Measurements from ENCODE around the gene CTNND2. TPM values are rescaled to one million over a fixed set of nuclear protein-coding genes. Genes with fewer than 3 reads are reported as not detected.
"Not testable (repeated sequence)": the region's sequence is repeated elsewhere in the genome, so short reads cannot be mapped to it uniquely, and the experiment has no call there.

The CTNND2 gene
- total RNA-seq, 1 donor from 2014 or later: 40.0 TPM

DNA sequence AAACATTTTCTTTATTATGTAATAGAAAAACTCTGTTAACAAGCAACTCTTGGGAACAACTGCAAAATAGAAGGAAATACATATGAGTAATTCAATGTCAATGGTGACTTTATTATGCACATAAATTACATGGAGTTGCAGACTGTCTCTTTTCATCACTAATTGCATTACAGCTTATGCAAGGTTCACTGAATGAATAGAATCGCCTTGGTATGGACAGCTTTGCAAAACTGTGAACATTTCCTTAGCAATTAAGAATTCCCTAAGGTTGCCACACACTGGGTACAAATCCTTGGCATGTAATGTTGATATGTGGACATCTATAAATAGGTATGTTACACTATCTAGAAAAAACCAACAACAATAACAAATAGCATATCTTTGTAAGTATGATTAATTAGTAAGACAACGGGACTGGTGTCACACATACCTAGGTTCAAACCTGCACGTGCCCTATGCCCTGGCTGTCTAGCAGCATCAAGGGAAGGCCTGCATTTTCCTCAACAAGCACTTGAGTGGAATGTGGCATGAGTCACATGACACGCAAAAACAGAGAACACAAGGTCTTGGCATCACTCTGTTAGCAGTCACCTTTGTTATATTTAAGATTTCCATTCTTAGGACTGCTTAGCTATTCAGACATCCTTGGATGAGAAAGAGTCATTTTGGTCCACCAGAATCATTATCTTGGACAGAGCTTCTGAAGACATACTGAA is 263.9 kb downstream of the CTNND2 start:
- H3K27me3 Mint-ChIP-seq (ENCODE audit: low read depth): no peaks in the 10 kb centered on the region
- H3K4me1 Mint-ChIP-seq: peaks cover 7% of the 10 kb centered on the region
- H3K4me3 Mint-ChIP-seq: no peak overlapping the region
- no peaks in the 10 kb centered on the region for H3K36me3 Mint-ChIP-seq (ENCODE audit: low read depth)
- no peaks in the 10 kb centered on the region for H3K9me3 Mint-ChIP-seq
- DNase-seq (ENCODE audit: low read depth, low spot score): no peak
- TF ChIP-seq, protein P1, sequence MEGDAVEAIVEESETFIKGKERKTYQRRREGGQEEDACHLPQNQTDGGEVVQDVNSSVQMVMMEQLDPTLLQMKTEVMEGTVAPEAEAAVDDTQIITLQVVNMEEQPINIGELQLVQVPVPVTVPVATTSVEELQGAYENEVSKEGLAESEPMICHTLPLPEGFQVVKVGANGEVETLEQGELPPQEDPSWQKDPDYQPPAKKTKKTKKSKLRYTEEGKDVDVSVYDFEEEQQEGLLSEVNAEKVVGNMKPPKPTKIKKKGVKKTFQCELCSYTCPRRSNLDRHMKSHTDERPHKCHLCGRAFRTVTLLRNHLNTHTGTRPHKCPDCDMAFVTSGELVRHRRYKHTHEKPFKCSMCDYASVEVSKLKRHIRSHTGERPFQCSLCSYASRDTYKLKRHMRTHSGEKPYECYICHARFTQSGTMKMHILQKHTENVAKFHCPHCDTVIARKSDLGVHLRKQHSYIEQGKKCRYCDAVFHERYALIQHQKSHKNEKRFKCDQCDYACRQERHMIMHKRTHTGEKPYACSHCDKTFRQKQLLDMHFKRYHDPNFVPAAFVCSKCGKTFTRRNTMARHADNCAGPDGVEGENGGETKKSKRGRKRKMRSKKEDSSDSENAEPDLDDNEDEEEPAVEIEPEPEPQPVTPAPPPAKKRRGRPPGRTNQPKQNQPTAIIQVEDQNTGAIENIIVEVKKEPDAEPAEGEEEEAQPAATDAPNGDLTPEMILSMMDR (conservative IDR thresholded peaks at IDR 0.05): no peak
- H3K27ac Mint-ChIP-seq (ENCODE audit: unreplicated experiment): no peak overlapping the region

DNA sequence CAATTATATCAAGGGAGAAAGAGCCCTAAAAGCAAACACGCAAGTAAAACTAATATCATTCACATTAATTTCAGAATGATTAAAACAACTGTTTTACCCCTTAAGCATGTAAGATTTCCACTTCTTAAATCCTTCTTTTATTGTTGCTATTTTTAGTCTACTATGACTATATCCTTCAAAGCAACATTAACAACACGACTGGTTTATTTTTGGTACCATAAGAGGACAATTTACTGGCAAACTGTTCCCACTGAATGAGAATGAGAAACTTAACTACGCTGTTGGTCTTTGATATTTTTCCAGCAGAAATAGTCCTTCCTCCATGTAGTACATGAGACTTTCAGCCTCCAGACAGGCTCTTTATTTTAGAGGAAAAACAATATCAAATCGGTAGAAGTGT is 281.5 kb downstream of the CTNND2 start:
- Mint-ChIP-seq H3K27me3 (ENCODE audit: low read depth) (no peaks in the 10 kb centered on the region), H3K27ac (ENCODE audit: unreplicated experiment) (no peak overlapping the region), H3K4me3 (no peak overlapping the region), H3K4me1 (no peaks in the 10 kb centered on the region), H3K36me3 (ENCODE audit: low read depth) (peaks cover 6% of the 10 kb centered on the region), H3K9me3 (peaks cover 6% of the 10 kb centered on the region)
- DNase-seq (ENCODE audit: low read depth, low spot score): no peak
- TF ChIP-seq, protein P1 (conservative IDR thresholded peaks at IDR 0.05): no peak

DNA sequence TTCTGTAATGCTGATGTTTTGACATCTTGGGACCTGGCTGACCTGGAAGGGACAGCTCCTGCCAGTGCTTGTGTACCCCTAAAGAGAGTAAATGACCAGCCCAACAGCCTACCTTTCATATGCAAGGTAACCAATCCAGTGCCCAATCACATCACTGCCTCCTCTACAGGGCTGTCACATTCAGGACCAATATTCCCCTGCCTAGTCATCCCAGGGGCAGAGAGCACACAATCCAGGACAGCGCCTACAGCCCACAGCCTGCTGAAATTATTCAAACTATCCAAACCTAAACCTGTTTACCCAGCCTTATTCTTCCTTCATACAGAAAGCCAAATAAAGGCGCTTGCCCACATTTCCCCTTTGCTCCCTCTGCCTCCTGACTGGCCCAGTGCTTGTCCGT is 284.1 kb downstream of the CTNND2 start:
- DNase-seq (ENCODE audit: low read depth, low spot score): no peak
- peaks cover 6% of the 10 kb centered on the region for H3K36me3 Mint-ChIP-seq (ENCODE audit: low read depth)
- no peak overlapping the region for H3K4me3 Mint-ChIP-seq
- peaks cover 6% of the 10 kb centered on the region for H3K9me3 Mint-ChIP-seq
- H3K27me3 Mint-ChIP-seq (ENCODE audit: low read depth): no peaks in the 10 kb centered on the region
- H3K4me1 Mint-ChIP-seq: no peaks in the 10 kb centered on the region
- TF ChIP-seq, protein P1 (conservative IDR thresholded peaks at IDR 0.05): no peak
- H3K27ac Mint-ChIP-seq (ENCODE audit: unreplicated experiment): no peak overlapping the region

DNA sequence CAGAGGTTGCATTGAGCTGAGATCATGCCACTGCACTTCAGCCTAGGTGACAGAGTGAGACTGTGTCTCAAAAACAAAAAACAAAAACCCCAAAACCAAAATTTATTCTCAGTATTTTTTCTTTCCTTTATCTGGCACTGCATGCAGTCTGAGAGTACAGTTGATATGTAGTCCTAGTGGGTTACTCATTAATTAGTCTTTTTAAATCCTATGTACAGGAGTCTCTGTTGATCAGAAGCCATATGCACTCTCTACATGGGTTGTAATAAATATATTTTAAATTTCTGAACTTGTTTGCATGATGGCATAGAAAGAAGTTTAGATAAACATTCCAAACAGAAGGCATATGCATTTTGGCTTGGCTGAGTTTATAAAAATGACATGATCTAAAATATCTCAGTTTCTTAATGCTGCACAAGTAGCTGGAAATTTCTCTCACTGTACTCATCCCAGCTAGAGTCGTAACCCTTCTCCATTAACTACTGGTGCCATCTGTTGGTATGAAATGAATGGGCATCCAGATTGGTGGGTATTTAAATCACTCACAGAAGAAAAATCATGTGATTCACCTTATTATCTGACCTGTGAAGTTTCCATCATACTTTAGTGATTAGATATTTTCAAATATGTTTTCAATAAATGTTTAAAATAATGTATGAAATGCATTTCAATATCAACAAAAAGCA is 284.8 kb downstream of the CTNND2 start:
- no peaks in the 10 kb centered on the region for H3K4me1 Mint-ChIP-seq
- no peak overlapping the region for H3K27ac Mint-ChIP-seq (ENCODE audit: unreplicated experiment)
- peaks cover 6% of the 10 kb centered on the region for H3K36me3 Mint-ChIP-seq (ENCODE audit: low read depth)
- H3K4me3 Mint-ChIP-seq: no peak overlapping the region
- no peaks in the 10 kb centered on the region for H3K27me3 Mint-ChIP-seq (ENCODE audit: low read depth)
- H3K9me3 Mint-ChIP-seq: peaks cover 6% of the 10 kb centered on the region
- no peak for DNase-seq (ENCODE audit: low read depth, low spot score)
- TF ChIP-seq, protein P1 (conservative IDR thresholded peaks at IDR 0.05): peak; percentile 44

DNA sequence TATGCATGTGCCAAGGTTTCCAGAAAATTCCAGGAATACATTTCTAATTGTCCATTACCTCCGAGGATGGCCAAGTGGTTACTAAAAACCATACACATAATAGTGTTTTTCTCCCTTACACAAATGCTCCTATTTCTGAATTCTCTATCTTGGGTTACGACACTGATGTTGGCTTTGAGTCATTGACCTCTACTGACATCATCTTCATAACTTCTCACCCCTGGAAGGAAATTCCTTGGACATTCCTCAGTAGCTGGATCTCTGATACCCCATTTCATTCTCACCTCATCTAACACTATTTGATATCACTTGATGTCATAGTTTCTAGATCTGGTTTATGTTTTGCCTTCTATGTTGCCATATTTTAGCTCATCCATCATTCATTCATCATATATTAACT is 287.2 kb downstream of the CTNND2 start:
- no peaks in the 10 kb centered on the region for H3K27me3 Mint-ChIP-seq (ENCODE audit: low read depth)

DNA sequence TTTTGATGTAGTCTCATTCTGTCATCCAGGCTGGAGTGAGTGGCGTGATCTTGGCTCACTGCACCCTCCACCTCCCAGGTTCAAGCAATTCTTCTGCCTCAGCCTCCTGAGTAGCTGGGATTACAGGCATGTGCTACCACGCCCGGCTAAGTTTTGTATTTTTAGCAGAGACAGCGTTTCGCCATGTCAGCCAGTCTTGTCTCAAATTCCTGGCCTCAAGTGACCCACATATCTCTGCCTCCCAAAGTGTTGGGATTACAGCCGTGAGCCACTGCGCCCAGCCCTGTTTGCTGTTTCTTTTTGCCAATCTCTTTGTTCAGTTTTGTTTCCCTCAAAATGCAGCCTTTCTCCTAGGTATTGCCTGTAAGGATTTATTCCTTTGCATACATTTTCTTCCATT is 287.6 kb downstream of the CTNND2 start:
- not testable (repeated sequence) for H3K36me3 Mint-ChIP-seq (ENCODE audit: low read depth); H3K4me3 Mint-ChIP-seq; H3K27me3 Mint-ChIP-seq (ENCODE audit: low read depth); H3K27ac Mint-ChIP-seq (ENCODE audit: unreplicated experiment); H3K9me3 Mint-ChIP-seq; DNase-seq (ENCODE audit: low read depth, low spot score); H3K4me1 Mint-ChIP-seq

More for the DNA sequence above, 287.2 kb downstream of the CTNND2 start:
- Mint-ChIP-seq H3K4me1 (no peaks in the 10 kb centered on the region), H3K27ac (ENCODE audit: unreplicated experiment) (no peak overlapping the region), H3K4me3 (no peak overlapping the region), H3K36me3 (ENCODE audit: low read depth) (no peaks in the 10 kb centered on the region), H3K9me3 (peaks cover 3% of the 10 kb centered on the region)
- DNase-seq (ENCODE audit: low read depth, low spot score): no peak
- TF ChIP-seq, protein P1 (conservative IDR thresholded peaks at IDR 0.05): no peak
